Forelimb muscle (tissue), 1 donor: ENCODE results near the gene GRHL3. TPM values are rescaled to one million over a fixed set of nuclear protein-coding genes. Genes with fewer than 3 reads are reported as not detected.

Source experiments
- DNase-seq: peaks from one replicate; pipeline ENCODE4 v3.0.0-alpha.2; 2013; ENCODE audit warnings: low read depth
- polyA plus RNA-seq: library from polyadenylated mRNA; unstranded; fragments of 120-200 nt; gene quantifications from one replicate; pipeline ENCODE4 v1.2.1, GENCODE V29; 2013; ENCODE audit not compliant: insufficient read length

Gene GRHL3
- polyA plus RNA-seq, 1 donor: 0.27 TPM

DNA sequence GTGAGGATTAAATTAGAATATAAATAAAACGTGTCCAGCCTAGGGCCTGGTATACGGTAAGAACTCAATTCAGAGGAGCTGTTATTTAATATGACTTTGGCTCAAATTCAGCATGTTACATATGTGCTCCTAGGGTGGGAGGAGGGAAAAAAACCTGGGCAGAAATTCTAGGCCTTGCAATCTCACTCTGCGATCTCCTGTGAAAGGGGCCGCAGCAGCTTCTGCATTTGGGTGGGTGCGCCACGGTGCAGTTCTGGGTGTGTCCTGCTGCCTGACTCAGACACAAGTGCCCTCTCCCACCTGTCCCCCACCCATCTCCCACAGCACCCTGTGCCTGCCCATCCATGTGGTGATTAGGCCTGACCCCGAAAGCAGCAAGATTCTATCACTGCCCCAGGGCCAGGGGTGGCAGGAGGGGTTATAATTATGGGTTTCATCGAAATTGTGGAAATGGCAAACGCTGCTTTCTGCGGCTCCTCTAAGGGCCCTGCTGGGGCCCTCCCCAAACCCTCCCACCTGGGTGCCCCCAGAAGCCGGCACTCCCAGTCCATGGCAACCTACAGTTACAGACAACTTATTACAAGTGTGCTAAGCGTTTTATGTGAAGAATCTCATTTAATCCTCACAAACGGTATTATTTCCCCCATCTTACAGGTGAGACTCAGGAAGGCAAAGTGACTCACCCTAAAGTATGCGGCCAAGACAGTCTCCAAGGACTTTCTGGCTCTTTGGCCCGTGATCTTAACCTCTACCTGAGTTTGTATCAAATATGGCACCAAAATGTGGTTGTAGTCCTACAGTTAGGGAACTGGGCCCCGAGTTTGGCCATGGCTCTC, 25.5 kb upstream of the GRHL3 start:
- no peak for DNase-seq

DNA sequence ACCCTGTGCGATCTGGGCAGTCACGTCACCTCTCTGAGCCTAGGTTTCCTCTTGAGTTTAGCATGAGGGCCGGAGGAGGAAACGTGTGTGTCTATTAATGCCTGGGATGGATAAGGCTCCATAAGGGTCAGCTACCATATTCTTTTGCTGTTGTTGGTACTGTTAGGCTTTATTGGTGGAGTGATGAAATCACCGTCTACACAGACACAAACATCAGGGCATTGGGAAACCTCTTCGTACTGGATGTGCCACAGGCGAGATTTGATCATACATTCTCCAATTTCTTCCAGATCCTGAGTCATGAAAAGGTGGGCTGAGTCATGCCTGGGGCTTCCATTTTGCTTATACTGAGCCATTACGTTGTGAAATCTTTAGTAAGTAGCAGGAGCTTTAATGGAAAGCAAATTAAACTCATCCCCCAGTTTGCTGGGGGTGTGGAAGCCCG, 24.9 kb upstream of the GRHL3 start:
- DNase-seq: no peak

DNA sequence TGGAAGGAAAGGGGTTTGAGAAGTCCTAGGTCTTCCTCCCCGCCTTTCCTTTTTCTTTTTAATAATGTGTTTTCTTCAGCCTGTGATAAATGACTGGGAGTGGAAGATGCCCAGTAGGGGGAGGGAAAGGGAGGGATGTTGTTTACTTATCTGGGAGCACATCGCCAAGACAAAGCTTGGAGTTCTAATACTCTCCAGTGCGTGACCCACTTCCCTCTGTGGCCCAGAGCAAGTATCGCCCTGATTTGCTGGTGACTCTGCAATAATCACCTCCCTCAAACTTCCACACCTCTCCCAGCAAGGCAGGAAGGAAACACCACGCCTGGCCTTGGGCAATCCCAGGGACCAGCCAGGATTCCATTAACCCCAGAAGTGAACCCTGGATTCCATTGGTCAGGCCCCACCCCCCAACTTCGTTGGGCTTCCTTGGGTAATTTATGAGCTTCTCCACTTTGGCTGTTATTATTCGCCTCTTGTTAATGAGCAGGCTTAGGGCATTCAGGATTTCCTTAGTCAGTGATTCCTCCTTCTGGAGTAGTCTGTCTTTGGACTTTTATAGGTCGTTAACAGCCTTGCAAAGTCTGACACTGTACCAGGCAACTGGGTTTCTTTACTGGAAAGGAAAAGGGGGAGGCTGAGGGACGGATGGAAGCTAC, 24.3 kb upstream of the GRHL3 start:
- no peak for DNase-seq

DNA sequence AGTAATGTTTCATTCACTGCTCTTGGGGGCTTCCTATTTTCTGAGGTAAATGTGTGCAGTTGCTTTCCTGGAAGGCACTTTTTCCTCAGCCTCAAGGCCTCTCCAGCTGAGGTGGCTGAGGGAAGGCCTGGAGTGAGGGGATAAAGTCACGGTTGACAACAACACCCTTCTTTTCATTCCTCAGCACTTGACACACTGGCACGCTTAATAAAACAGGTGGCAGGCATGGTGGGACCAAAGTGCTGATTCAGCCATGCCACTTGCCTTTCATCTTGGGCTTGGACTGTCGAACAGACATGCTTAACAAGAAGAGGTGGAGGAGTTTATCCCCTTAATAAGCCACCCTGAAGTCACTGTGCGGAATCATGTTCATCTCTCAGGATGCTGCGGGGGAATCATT, 23.6 kb upstream of the GRHL3 start:
- no peak for DNase-seq

DNA sequence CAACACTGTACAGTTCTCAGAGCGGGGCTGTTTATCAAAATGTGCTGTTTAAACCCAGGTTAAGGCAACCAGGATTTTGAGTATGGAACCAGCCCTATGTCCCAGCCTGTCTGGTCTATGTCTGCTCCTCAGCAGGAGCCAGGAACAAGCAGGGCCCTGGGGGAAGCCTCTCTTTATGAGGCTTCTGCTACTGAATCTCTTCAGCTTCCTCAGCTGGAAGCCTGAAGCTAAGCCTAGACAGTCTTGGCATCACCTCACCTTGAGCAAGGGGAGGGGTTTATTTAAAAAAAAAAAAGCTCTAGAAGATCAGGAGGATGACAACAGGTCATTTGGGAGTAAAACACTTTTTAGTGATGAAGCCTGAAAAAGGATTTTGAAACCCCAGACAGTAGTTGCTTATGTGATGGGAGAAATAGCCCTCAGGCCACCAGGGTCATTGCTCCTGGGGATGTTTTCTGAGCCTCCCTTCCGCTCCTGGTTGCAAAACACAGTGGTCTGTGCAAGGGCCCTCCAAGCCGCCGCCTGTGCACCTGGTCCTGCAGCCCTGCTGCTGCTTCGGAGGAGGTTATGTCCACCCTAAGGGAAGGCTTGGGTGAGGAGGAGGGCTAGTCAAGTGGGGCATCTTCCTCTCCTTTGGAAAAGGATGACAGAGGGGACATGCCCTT, 21.8 kb upstream of the GRHL3 start:
- no peak for DNase-seq

DNA sequence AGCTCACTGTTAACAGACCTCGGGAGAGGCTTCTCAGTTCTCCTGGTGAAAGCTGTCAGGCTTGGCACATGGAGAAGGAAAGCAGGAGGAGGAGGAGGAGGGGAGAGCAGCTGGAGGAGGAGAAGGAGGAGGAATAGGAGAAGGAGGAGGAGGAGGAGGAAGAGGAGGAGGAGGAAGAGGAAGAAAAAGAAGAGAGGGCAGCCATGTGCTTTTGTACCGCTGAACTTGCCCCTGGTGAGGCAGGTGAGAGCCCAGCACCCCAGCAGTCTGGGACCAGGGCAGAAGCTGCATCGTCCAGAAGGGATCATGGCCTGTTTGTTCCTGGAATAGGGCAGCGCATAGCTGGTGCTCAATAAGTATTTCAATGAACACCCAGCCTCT, 21.3 kb upstream of the GRHL3 start:
- no peak for DNase-seq

DNA sequence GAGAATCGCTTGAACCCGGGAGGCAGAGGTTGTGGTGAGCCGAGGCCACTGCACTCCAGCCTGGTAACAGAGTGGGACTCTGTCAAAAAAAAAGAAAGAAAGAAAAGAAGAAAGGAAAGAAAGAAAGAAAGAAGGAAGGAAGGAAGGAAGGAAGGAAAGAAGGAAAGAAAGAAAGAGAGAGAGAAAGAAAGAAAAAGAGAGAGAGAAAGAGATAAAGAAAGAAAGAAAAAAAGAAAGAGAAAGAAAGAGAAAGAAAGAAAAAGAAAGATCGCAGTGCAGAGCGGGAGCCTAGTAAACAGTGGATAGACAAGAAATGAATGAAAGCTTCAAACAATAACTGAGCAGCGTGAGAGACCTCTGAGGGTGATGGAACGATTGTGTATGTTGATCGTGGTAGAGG, 20.6 kb upstream of the GRHL3 start:
- DNase-seq: no peak

DNA sequence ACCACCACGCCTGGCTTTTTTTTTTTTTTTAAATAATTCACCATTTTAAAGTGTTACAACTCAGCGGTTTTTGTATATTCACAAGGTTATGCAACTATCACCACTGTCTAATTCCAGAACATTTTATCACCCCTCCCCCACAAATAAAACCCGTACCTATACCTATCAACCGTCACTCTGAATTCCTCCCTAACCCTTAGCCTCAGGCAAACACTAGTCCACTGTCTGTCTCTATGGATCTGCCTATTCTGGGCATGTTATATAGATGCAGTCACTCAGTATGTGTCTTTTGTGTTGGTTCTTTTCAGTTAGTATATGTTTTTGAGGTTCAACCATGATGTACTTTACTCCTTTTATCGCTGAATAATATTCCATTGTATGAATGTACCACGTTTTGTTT, 19.3 kb upstream of the GRHL3 start:
- no peak for DNase-seq

DNA sequence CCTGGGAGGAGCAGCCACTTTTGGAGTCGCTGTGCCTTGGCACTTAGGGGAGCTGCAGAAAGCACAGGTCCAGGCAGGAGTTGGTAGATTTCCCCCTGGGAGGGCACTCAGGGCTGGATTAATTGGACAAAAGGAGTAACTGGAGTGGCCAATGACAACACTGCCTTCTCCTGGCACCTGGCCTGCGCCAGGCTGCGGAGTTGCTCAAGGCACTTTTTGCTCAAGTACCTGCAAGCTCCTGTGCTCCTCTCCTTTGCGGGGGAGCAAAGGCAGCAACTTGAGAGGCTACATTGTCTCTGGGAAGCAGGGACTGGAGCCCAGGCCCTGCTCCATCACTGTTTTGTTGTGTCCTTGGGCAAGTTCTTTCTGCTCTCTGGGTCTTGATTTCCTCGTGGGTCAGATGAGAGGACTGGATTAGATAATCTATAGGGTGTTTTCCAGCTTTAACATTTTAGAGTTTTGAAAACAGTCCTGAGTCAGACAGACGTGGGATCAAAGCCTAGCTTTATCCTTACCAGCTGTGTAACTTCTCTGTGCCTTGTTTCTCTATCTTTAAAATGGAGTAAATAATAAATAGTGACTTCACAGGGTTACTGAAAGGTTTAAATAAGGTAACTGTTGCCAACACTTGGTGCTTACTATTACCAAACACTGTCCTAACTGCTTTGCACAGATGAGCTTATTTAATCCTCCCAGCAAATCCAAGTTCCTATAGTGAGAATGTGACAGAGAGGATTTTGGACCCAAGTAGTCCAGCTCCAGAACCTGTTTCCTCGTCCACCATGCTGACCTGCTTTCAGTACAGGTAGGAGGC, 18.0 kb upstream of the GRHL3 start:
- no peak for DNase-seq

DNA sequence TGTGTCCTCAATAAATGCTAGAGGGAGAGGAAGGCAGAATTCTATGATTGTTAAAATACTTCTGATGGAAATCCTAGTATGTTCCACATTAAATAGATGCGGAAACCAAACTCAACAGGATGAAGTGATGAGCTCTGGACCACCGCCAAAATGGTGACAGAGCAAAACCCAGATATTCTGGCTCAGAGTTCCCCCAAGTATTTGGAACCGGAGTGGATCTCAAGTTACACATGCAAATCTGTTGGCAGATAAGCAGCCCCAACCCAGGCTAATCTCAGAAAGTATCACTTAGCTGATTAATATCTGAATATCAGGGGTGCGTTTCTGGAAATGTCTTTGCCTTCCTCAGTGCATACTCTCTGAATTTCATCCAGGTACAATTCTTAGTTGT, 17.4 kb upstream of the GRHL3 start:
- DNase-seq: no peak

DNA sequence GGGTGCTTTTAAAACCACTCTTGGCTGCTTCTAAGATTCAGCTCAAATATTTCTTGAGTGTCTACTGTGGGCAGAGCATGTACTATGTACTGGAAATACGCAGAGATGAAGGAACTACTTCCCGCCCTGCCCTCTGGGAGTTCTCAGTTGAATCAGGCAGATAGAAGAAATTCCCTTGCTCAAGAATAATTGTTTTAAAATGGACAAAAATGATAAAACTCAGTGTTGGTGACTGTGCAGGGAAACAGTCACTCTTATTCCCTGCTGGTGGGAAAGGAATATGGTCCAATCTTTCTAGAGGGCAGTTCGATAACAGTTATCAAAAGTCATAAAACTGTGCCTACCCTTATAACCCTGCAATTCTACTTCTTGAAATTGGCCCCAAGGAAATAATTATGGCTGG, 16.9 kb upstream of the GRHL3 start:
- no peak for DNase-seq

DNA sequence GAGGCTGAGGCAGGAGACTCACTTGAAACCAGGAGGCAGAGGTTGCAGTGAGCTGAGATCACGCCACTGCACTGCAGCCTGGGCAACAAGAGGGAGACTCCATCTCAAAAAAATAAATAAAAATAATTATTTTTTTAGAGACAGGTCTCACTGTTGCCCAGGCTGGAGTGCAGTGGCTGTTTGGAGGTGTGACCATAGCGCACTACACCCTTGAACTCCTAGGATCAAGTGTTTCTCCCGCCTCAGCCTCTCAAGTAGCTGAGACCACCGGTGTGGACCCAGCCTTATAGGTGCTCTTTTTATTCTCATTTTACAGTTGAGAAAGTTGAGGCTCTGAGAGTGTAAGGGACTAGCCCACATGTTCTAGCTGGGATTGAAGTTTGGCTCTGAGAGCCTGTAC, 15.6 kb upstream of the GRHL3 start:
- DNase-seq: no peak

DNA sequence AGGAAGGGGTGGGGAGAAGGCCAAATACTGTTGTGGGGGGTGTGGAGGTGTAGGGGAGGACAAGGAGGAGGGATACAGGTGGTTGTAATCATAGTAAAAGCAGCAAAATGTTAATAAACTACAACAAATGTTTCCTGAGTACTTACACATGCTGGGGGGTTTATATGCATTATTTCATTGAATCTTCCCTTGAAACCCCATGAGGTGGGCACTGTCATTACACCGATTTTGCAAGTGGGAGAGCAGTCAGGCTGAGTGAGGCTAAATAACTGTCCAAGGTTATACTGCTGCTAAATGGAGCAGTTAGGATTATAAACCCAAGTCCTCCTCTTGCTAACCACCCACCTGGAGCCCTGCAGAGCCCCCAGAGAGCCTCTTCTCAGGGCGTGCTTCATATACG, 14.4 kb upstream of the GRHL3 start:
- DNase-seq: no peak

DNA sequence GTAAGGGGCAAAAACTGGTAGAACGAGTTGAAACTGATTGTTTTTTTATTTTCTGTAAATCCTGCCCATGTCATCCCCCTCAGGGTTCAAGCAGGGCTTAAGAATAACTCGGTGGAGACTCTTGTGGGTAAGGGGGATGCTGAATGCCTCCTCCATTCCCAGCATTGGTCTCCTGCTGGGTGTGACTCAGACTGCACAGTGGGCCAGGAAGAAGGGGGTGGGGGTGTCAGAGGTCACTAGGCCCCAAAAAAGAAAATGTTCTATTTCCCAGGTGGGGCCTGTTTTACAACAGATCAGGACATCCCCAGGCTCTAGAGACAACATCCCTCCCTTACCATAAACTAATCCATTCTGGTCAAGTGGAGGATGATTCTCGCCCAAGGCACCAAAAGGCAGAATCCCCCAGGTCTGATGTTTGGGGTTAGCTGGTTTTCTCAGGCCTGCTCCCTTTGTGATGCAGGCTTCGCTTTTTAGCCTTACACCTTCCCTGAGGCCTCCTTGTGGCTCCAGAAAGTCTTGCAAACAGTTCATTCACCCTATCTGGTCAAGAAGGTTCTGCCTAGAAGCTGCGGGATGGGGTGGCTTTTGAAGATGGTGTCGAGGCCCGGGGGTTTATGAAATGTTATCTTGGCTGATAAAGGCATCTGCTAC, 10.7 kb upstream of the GRHL3 start:
- DNase-seq: no peak

DNA sequence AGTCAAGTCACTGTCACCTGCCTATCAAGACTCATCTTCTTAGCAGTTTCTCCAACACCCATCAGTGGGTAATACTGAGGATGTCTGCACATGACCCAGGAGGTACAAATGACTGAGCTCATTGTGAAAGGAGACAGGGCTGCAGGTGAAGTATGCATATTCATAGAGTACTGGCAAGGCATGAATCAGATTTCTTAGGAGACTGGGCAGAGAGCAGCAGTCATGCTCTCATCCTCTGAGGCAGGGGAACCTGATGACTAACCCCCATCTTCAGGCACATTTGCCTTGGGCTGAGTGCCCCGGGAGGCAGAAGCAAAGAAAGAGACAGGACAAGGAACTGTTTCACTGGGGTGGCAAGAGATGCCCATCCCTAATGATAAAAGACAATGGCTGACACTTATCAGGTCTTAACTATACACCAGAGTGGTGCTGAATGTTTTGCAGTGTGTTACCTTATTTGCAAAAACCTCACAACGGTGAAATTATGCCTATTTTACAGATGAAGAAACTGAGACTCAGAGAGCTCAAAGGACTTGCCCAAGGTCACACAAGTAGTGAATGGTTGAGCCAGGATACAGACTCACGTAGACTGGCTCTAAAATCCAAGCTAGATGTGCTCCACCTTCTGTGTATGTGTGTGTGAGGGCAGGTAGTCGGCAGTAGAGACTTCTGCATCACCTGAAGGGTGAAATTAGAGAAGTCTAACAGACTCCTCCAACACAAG, 9.2 kb upstream of the GRHL3 start:
- no peak for DNase-seq

DNA sequence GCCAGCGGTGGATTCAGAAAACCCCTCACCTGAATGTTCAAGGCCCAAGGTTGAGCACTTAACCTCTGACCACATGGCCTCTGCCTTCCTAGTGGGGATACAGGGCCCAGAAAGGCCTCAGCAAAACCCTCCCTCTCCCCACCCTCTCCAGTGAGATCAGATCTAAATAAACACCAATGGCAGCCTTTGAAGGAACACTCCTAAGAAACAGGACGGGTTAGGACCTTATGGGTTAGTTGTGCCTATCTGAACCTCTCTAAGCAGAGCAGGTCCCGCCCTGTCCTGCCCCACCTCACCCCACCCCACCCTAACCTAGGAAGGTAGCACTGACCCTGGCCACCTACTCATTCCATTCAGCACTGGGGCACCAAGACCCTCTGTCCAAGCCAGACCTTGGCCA, 7.9 kb upstream of the GRHL3 start:
- DNase-seq: no peak

DNA sequence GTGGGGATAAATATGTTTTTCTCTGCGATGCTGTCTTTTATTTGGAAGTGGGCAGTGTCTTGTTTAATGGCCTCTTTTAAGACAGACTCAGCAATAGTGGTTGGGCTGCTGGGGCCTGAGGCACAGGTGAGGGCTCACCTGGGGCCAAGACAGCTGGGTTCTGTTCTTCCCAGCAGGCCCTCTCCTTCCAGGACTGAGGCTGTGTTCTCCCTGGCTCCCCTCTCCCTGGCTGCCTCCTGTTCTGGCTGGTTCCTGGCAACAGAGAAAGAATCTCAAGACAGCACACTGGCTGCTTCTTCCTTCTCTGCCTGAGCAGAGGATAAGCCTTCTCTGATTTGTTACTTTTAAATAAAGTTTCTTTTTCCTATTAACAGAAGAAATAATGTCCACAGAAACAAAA, 7.4 kb upstream of the GRHL3 start:
- DNase-seq: no peak

DNA sequence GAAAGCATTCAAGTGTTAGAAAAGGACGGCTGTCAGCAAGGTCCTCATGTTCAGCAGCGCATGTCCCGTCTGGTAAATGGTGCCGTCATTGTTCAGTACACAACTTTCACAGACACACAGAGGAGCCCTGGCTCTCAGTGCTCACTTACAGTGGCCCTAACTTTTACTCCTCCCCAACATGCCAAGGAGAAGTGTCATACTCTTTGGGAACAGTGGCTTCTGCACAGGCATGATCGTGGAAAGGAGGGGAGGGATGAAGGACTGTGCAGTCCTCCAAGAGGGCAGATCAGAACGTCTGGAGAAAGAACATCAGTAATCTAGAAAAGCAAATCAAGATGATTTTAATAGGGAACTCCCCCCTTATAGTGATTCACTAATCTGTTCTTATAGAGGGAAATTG, 3.8 kb upstream of the GRHL3 start:
- DNase-seq: no peak

DNA sequence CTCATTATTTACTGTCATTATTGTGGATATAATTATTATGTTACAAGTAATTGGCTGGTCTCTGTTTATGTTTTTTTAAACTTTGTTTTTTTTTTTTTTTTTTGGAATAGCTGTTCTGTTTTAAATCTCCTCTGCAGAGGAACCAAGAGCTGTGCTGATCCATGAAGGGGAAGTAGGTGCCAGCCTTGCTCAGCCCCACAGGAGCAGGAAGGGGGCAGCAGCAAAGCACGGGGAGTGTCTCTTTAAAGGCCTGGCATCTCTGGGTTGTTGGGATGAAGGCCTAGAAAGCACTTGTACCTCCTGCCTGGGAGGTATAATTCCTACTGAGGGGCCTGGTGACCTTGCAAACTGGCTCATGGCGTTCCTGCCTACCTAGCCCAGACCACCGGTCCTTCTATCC, 2.5 kb upstream of the GRHL3 start:
- DNase-seq: no peak

DNA sequence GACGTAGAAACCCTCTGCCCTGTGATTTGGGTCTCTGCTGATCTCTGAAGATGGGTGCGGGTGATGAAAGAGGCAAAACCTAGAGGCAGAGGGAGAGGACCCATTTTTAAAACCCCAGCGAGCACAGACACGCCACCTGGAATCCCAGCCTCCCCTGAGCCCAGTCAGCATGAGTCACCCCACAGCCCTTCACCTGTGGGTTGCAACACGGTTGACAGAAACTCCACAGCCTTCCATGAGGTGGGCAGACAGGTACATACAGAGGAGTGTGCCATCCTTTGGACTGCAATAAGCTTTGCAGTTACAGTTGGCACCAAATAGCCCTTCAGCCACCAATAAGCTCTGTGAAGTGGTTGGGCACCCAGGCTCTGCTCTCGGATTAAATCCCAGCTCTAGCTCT, 2.1 kb upstream of the GRHL3 start:
- no peak for DNase-seq
